ENCODE results near the gene NECTIN2. TPM values are rescaled to one million over a fixed set of nuclear protein-coding genes. Genes with fewer than 3 reads are reported as not detected.
"Not testable (repeated sequence)": the region's sequence is repeated elsewhere in the genome, so short reads cannot be mapped to it uniquely, and the experiment has no call there.

NECTIN2 gene
- total RNA-seq, 1 donor from 2014 or later = 116 TPM

DNA sequence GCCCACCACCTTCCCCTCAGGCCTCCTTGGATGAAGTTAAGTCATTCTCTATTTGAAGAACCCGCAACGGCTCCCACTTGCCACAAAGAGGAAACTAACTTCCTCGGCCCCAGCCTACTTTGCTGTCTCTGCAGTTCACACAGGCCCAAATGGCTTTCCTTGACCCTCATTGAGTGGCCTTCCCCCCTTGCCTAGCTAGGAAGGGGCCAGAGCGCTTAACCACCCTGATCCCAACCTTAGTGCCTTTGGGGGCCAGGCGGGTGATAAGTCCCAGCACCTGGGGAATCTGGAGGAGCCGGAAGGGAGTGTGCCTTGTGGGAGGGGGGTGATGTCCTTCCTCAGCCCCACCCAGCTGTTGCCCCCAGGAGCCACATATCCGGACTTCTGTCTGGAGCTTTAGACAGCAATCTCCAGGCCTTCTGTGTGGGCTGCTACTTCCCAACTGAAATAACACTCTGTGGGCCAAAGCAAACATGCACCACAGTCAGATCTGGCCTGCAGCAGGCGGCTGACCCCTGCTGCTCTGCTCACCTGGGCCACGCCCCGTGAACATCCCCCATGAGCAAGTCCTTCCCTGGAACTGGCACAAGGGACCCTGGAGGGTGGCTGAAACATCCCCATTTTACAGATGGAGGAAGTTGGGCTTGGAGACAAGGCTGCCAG is 10.5 kb downstream of the NECTIN2 start:
- no peaks in the 10 kb centered on the region for H3K27me3 Mint-ChIP-seq (ENCODE audit: low read depth)
- DNase-seq (ENCODE audit: low spot score) = no peak
- peaks cover 18% of the 10 kb centered on the region for H3K36me3 Mint-ChIP-seq (ENCODE audit: low read depth)

GRCh38 chr19:44857837-44858236 is 11.7 kb downstream of the NECTIN2 start:
- TF ChIP-seq CTCF (IDR thresholded peaks at IDR 0.05) = no peak
- Mint-ChIP-seq H3K4me3 (ENCODE audit: unreplicated experiment) (no peak overlapping the region), H3K9me3 (ENCODE audit: low read depth) (no peaks in the 10 kb centered on the region), H3K27me3 (ENCODE audit: low read depth) (no peaks in the 10 kb centered on the region), H3K27ac (ENCODE audit: unreplicated experiment) (no peak overlapping the region), H3K4me1 (ENCODE audit: low read depth) (peaks cover 32% of the 10 kb centered on the region), H3K36me3 (ENCODE audit: low read depth) (peaks cover 22% of the 10 kb centered on the region)
- no peak for DNase-seq (ENCODE audit: low spot score)

More for the DNA sequence above, 10.5 kb downstream of the NECTIN2 start:
- Mint-ChIP-seq H3K27ac (ENCODE audit: unreplicated experiment) (peak overlapping the region; percentile 79), H3K9me3 (ENCODE audit: low read depth) (no peaks in the 10 kb centered on the region), H3K4me1 (ENCODE audit: low read depth) (peaks cover 34% of the 10 kb centered on the region), H3K4me3 (ENCODE audit: unreplicated experiment) (no peak overlapping the region)
- TF ChIP-seq CTCF (IDR thresholded peaks at IDR 0.05) = no peak

- H3K27me3 Mint-ChIP-seq (ENCODE audit: low read depth); DNase-seq (ENCODE audit: low spot score); H3K4me3 Mint-ChIP-seq (ENCODE audit: unreplicated experiment); H3K9me3 Mint-ChIP-seq (ENCODE audit: low read depth): not testable (repeated sequence)
- peaks cover 19% of the 10 kb centered on the region for H3K36me3 Mint-ChIP-seq (ENCODE audit: low read depth)
- peak overlapping the region; percentile 59 for H3K27ac Mint-ChIP-seq (ENCODE audit: unreplicated experiment)
- peaks cover 20% of the 10 kb centered on the region for H3K4me1 Mint-ChIP-seq (ENCODE audit: low read depth)
Measured at GRCh38 chr19:44861576-44861975, 15.5 kb downstream of the NECTIN2 start.

DNA sequence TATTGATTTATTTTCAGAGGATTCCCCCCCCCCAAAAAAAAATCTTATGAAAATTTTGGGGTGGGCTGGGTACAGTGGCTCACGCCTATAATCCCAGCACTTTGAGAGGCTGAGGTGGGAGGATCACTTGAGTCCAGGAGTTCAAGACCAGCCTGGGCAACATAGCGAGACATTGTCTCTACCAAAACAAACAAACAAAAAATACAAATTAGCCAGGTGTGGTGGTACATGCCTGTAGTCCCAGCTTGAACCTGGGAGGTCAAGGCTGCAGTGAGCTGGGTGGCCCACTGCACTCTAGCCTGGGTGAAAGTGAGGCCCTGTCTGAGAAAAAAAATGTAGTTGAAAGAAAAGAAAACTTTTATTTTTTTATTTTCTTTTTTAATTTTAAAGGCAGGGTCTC is 17.9 kb downstream of the NECTIN2 start:
- Mint-ChIP-seq H3K36me3 (ENCODE audit: low read depth) (peaks cover 28% of the 10 kb centered on the region), H3K4me3 (ENCODE audit: unreplicated experiment) (no peak overlapping the region), H3K27ac (ENCODE audit: unreplicated experiment) (no peak overlapping the region), H3K4me1 (ENCODE audit: low read depth) (peaks cover 26% of the 10 kb centered on the region), H3K9me3 (ENCODE audit: low read depth) (no peaks in the 10 kb centered on the region), H3K27me3 (ENCODE audit: low read depth) (no peaks in the 10 kb centered on the region)
- DNase-seq (ENCODE audit: low spot score) = no peak
- TF ChIP-seq CTCF (IDR thresholded peaks at IDR 0.05) = no peak

DNA sequence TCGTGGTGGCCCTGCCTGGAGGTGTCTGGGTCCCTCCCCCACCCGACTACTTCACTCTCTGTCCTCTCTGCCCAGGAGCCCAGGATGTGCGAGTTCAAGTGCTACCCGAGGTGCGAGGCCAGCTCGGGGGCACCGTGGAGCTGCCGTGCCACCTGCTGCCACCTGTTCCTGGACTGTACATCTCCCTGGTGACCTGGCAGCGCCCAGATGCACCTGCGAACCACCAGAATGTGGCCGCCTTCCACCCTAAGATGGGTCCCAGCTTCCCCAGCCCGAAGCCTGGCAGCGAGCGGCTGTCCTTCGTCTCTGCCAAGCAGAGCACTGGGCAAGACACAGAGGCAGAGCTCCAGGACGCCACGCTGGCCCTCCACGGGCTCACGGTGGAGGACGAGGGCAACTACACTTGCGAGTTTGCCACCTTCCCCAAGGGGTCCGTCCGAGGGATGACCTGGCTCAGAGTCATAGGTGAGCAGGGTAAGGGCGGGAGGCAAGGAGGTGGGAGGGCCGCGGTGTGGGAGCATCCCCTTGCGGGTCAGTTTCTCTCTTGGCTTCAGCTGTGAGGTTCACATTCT is 19.2 kb downstream of the NECTIN2 start:
- Mint-ChIP-seq H3K9me3 (ENCODE audit: low read depth) (no peaks in the 10 kb centered on the region), H3K36me3 (ENCODE audit: low read depth) (peaks cover 30% of the 10 kb centered on the region), H3K27ac (ENCODE audit: unreplicated experiment) (no peak overlapping the region), H3K4me3 (ENCODE audit: unreplicated experiment) (no peak overlapping the region), H3K27me3 (ENCODE audit: low read depth) (no peaks in the 10 kb centered on the region), H3K4me1 (ENCODE audit: low read depth) (peaks cover 34% of the 10 kb centered on the region)
- no peak for DNase-seq (ENCODE audit: low spot score)
- no peak for TF ChIP-seq CTCF (IDR thresholded peaks at IDR 0.05)

DNA sequence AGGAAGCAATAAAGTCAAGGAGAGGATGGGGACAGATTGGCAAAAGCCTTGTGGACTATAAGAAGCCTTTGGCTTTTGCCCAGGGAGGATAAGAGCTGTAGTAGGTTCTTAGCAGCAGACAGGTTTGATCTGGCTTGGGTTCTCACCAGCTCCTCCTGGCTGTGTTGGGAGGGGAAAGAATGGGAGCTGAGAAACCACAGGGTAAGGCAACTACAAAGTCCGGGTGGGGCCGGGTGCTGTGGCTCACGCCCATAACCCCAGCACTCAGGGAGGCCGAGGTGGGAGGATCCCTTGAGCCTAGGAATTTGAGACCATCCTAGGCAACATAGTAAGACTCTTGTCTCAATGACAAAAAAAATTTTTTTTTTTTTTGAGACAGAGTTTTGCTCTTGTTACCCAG is 20.6 kb downstream of the NECTIN2 start:
- H3K27ac Mint-ChIP-seq (ENCODE audit: unreplicated experiment) = no peak overlapping the region

More for the DNA sequence above, 20.6 kb downstream of the NECTIN2 start:
- no peak overlapping the region for H3K4me3 Mint-ChIP-seq (ENCODE audit: unreplicated experiment)
- DNase-seq (ENCODE audit: low spot score) = no peak
- peaks cover 30% of the 10 kb centered on the region for H3K4me1 Mint-ChIP-seq (ENCODE audit: low read depth)
- H3K27me3 Mint-ChIP-seq (ENCODE audit: low read depth) = no peaks in the 10 kb centered on the region
- H3K9me3 Mint-ChIP-seq (ENCODE audit: low read depth) = no peaks in the 10 kb centered on the region
- H3K36me3 Mint-ChIP-seq (ENCODE audit: low read depth) = peaks cover 21% of the 10 kb centered on the region
- TF ChIP-seq CTCF (IDR thresholded peaks at IDR 0.05) = no peak

All from chondrocyte (in vitro differentiated cells).